Thoracic aorta (tissue), 2 donors: ENCODE measurements around the gene SCIN. TPM values are rescaled to one million over a fixed set of nuclear protein-coding genes. Genes with fewer than 3 reads are reported as not detected.
"Not testable (repeated sequence)": the region's sequence is repeated elsewhere in the genome, so short reads cannot be mapped to it uniquely, and the experiment has no call there.

ENCODE experiments used
- ATAC-seq: fragments of 150-250 bp; one replicate; pipeline ENCODE4 v1.8.0; 2017; ENCODE audit warnings: low read depth; ENCODE audit not compliant: insufficient number of reproducible peaks, low FRiP score
- DNase-seq: peaks from one replicate; pipeline ENCODE4 v3.0.0-alpha.2; 2020; ENCODE audit warnings: low spot score
- H3K27ac ChIP-seq, 2 donors: fragments of 200-600 bp; sonication (generic); 1 replicate in 1 of 2; 2 replicates in 1 of 2; pipeline ENCODE4 v1.5.1; 2016; ENCODE audit warnings: mild to moderate bottlenecking in 2 of 2, moderate library complexity in 2 of 2
- H3K27me3 ChIP-seq: fragments of 200-600 bp; sonication (generic); replicated peaks from 2 replicates; pipeline ENCODE4 v1.6.0; 2016; ENCODE audit warnings: mild to moderate bottlenecking; ENCODE audit not compliant: insufficient read depth
- H3K36me3 ChIP-seq: fragments of 200-600 bp; sonication (generic); one replicate; pipeline ENCODE4 v1.5.1; 2016
- H3K4me1 ChIP-seq, 2 donors: fragments of 200-600 bp; sonication (generic); 1 replicate in 1 of 2; 2 replicates in 1 of 2; pipeline versions ENCODE4 v1.5.1 to v1.6.0; 2016; ENCODE audit warnings: low read depth in 2 of 2, mild to moderate bottlenecking in 1 of 2; ENCODE audit not compliant: control insufficient read depth in 1 of 2
- H3K4me3 ChIP-seq: fragments of 200-600 bp; sonication (generic); 2 replicates; pipeline ENCODE4 v1.5.1; 2016; ENCODE audit warnings: mild to moderate bottlenecking
- H3K9me3 ChIP-seq: fragments of 200-600 bp; sonication (generic); 2 replicates; pipeline ENCODE4 v1.5.1; 2016
- CTCF ChIP-seq: fragments of 200-600 bp; sonication (generic); IDR thresholded peaks from one replicate; pipeline ENCODE4 v1.5.1; 2019; ENCODE audit warnings: antibody characterized with exemption
- total RNA-seq, 2 donors: library from RNA; depleted of rRNA; stranded (reverse); fragments of >200 nt; gene quantifications; one replicate each; pipeline versions ENCODE4 v1.1.0 to v1.2.3, GENCODE V29; 2016

SCIN gene
- total RNA-seq, 2 donors from 2014 or later, result 0.49 to 2.0 TPM

GRCh38 chr7:12670743-12671520 lies 100.4 kb downstream of the SCIN start:
- no peak overlapping the region for H3K27ac ChIP-seq
- H3K27me3 ChIP-seq, result no peaks in the 10 kb centered on the region
- no peak overlapping the region for H3K4me3 ChIP-seq
- DNase-seq, result no peak
- no peaks in the 10 kb centered on the region for H3K36me3 ChIP-seq
- H3K9me3 ChIP-seq, result no peaks in the 10 kb centered on the region
- ATAC-seq, result no peak
- TF ChIP-seq CTCF, result no peak
- peaks cover 7 to 11% of the 10 kb centered on the region in 2 donors for H3K4me1 ChIP-seq

- peaks cover 7 to 11% of the 10 kb centered on the region in 2 donors for H3K4me1 ChIP-seq
- not testable (repeated sequence) for H3K4me3 ChIP-seq, ATAC-seq, H3K27me3 ChIP-seq, DNase-seq, H3K9me3 ChIP-seq, H3K27ac ChIP-seq, H3K36me3 ChIP-seq
Measured at GRCh38 chr7:12673436-12673835, 102.9 kb downstream of the SCIN start.

GRCh38 chr7:12674053-12674452 lies 103.5 kb downstream of the SCIN start:
- TF ChIP-seq CTCF, result no peak
- H3K9me3 ChIP-seq, result no peaks in the 10 kb centered on the region
- peaks cover 7 to 11% of the 10 kb centered on the region in 2 donors for H3K4me1 ChIP-seq
- H3K36me3 ChIP-seq, result no peaks in the 10 kb centered on the region
- no peaks in the 10 kb centered on the region for H3K27me3 ChIP-seq
- H3K4me3 ChIP-seq, result no peak overlapping the region
- H3K27ac ChIP-seq, result no peak overlapping the region
- DNase-seq (no peak), ATAC-seq (no peak)

GRCh38 chr7:12674861-12675260 lies 104.3 kb downstream of the SCIN start:
- DNase-seq (no peak), ATAC-seq (no peak)
- no peak for TF ChIP-seq CTCF
- peaks cover 7 to 9% of the 10 kb centered on the region in 2 donors for H3K4me1 ChIP-seq
- H3K27me3 ChIP-seq, result no peaks in the 10 kb centered on the region
- no peak overlapping the region for H3K4me3 ChIP-seq
- no peaks in the 10 kb centered on the region for H3K36me3 ChIP-seq
- H3K9me3 ChIP-seq, result no peaks in the 10 kb centered on the region
- H3K27ac ChIP-seq, result no peak overlapping the region

GRCh38 chr7:12683678-12684585 lies 113.4 kb downstream of the SCIN start:
- Histone ChIP-seq H3K27me3 (no peaks in the 10 kb centered on the region), H3K9me3 (no peaks in the 10 kb centered on the region), H3K27ac (no peak overlapping the region), H3K36me3 (no peaks in the 10 kb centered on the region), H3K4me3 (no peak overlapping the region), H3K4me1 (no peaks in the 10 kb centered on the region)
- DNase-seq (no peak), ATAC-seq (no peak)
- no peak for TF ChIP-seq CTCF
